HL-60/S4 treated with retinoic acid at 250 ng/mL for 4 days and 3 days (cell line): ENCODE data around the gene RPS17.

ENCODE experiments used
- in situ Hi-C: fragments of 300-500 bp; cut with MboI; formaldehyde crosslinking; loops from 2 replicates; pipeline ENCODE4 v1.7.0; 2022; ENCODE audit warnings: low sequenced_read_pairs

Gene RPS17

GRCh38 chr15:82540055-82540983 lies at the start of gene RPS17:
TSS of gene RPS17 (minus strand) at chr15:82540457. CDS start at chr15:82540428, 29 bp downstream.
- in situ Hi-C loops: loop anchor here (25.0 kb wide), 2 partner anchors 297 to 572 kb away; partner anchors contain the start of gene TM6SF1

- in situ Hi-C loops: no loop called here
Observed at GRCh38 chr15:82587805-82588204, 47.5 kb upstream of the RPS17 start.

GRCh38 chr15:82585072-82585471 lies 44.8 kb upstream of the RPS17 start:
- in situ Hi-C loops: no loop called here

- in situ Hi-C loops: no loop called here
Observed at GRCh38 chr15:82580713-82581112, 40.5 kb upstream of the RPS17 start.

GRCh38 chr15:82575335-82575734 lies 35.1 kb upstream of the RPS17 start:
- in situ Hi-C loops: no loop called here

GRCh38 chr15:82572986-82573385 lies 32.7 kb upstream of the RPS17 start:
- in situ Hi-C loops: no loop called here

- in situ Hi-C loops: no loop called here
Observed at GRCh38 chr15:82572311-82572710, 32.1 kb upstream of the RPS17 start.

- in situ Hi-C loops: no loop called here
Observed at GRCh38 chr15:82571722-82572222, 31.5 kb upstream of the RPS17 start.

GRCh38 chr15:82570721-82571508 lies 30.7 kb upstream of the RPS17 start:
- in situ Hi-C loops: no loop called here

- in situ Hi-C loops: no loop called here
Observed at GRCh38 chr15:82569834-82570233, 29.6 kb upstream of the RPS17 start.

- in situ Hi-C loops: no loop called here
Observed at GRCh38 chr15:82568986-82569385, 28.7 kb upstream of the RPS17 start.

GRCh38 chr15:82567661-82568060 lies 27.4 kb upstream of the RPS17 start:
- in situ Hi-C loops: no loop called here

GRCh38 chr15:82566690-82567089 lies 26.4 kb upstream of the RPS17 start:
- in situ Hi-C loops: no loop called here

- in situ Hi-C loops: no loop called here
Observed at GRCh38 chr15:82558502-82558901, 18.2 kb upstream of the RPS17 start.

- in situ Hi-C loops: no loop called here
Observed at GRCh38 chr15:82556315-82557035, 16.2 kb upstream of the RPS17 start.

- in situ Hi-C loops: no loop called here
Observed at GRCh38 chr15:82554849-82555248, 14.6 kb upstream of the RPS17 start.

GRCh38 chr15:82554351-82554750 lies 14.1 kb upstream of the RPS17 start:
- in situ Hi-C loops: no loop called here

GRCh38 chr15:82553846-82554245 lies 13.6 kb upstream of the RPS17 start:
- in situ Hi-C loops: no loop called here

- in situ Hi-C loops: no loop called here
Observed at GRCh38 chr15:82552861-82553260, 12.6 kb upstream of the RPS17 start.

GRCh38 chr15:82551646-82552247 lies 11.5 kb upstream of the RPS17 start:
- in situ Hi-C loops: no loop called here
